Lung microvascular endothelial cell (primary cell): ENCODE data around the gene ITGB3BP. TPM values are rescaled to one million over a fixed set of nuclear protein-coding genes. Genes with fewer than 3 reads are reported as not detected.
"Not testable (repeated sequence)": the region's sequence is repeated elsewhere in the genome, so short reads cannot be mapped to it uniquely, and the experiment has no call there.

ENCODE experiments used
- DNase-seq, 2 donors: peaks; one replicate each; pipeline versions ENCODE4 v3.0.0 to v3.0.0-alpha.2; 2010; ENCODE audit warnings: low read depth in 2 of 2
- total RNA-seq: library from RNA; depleted of rRNA; stranded (reverse); fragments of >200 nt; gene quantifications from 2 replicates; pipeline ENCODE4 v1.2.1, GENCODE V29; 2014

The ITGB3BP gene
- total RNA-seq = 4.6 and 15.7 TPM in 2 replicates

- peak; percentile 92 to 94 for DNase-seq
Observed at GRCh38 chr1:63522891-63523728, at the start of gene ITGB3BP, which contains the start of gene EFCAB7. ITGB3BP (minus strand) TSS chr1:63523225; CDS start chr1:63523133, 92 bp downstream. EFCAB7 (plus strand) TSS chr1:63523525; CDS start chr1:63525573, 2,048 bp downstream.

GRCh38 chr1:63572686-63573085 lies 49.7 kb upstream of the ITGB3BP start:
- DNase-seq = not testable (repeated sequence)

- no peak for DNase-seq
Observed at GRCh38 chr1:63569640-63570316, 46.8 kb upstream of the ITGB3BP start.

- DNase-seq = no peak
Observed at GRCh38 chr1:63569068-63569467, 46.0 kb upstream of the ITGB3BP start.

- no peak for DNase-seq
Observed at GRCh38 chr1:63563745-63564144, 40.7 kb upstream of the ITGB3BP start.

- DNase-seq = no peak
Observed at GRCh38 chr1:63559357-63559756, 36.3 kb upstream of the ITGB3BP start.

GRCh38 chr1:63557365-63557987 lies 34.5 kb upstream of the ITGB3BP start:
- DNase-seq = peak; percentile 39 to 40

- DNase-seq = no peak
Observed at GRCh38 chr1:63555480-63555879, 32.5 kb upstream of the ITGB3BP start.

GRCh38 chr1:63548877-63549276 lies 25.9 kb upstream of the ITGB3BP start:
- no peak for DNase-seq

GRCh38 chr1:63548303-63548702 lies 25.3 kb upstream of the ITGB3BP start:
- no peak for DNase-seq

- DNase-seq = no peak
Observed at GRCh38 chr1:63547621-63548294, 24.7 kb upstream of the ITGB3BP start.

- no peak for DNase-seq
Observed at GRCh38 chr1:63545780-63546179, 22.8 kb upstream of the ITGB3BP start.

- DNase-seq = peak; percentile 35 to 40
Observed at GRCh38 chr1:63537940-63538339, 14.9 kb upstream of the ITGB3BP start.

- DNase-seq = no peak
Observed at GRCh38 chr1:63537006-63537405, 14.0 kb upstream of the ITGB3BP start.

- no peak for DNase-seq
Observed at GRCh38 chr1:63534406-63534805, 11.4 kb upstream of the ITGB3BP start.

- DNase-seq = no peak
Observed at GRCh38 chr1:63533931-63534330, 10.9 kb upstream of the ITGB3BP start.

- DNase-seq = no peak
Observed at GRCh38 chr1:63532727-63533126, 9.7 kb upstream of the ITGB3BP start.

- DNase-seq = no peak
Observed at GRCh38 chr1:63524201-63524600, 1.2 kb upstream of the ITGB3BP start.

- peak in 1 of 2 donors; percentile 25 for DNase-seq
Observed at GRCh38 chr1:63523738-63524137, 713 bp upstream of the ITGB3BP start.

GRCh38 chr1:63516629-63517028 lies 6.4 kb downstream of the ITGB3BP start:
- no peak for DNase-seq

GRCh38 chr1:63512584-63512983 lies 10.4 kb downstream of the ITGB3BP start:
- no peak for DNase-seq

- DNase-seq = no peak
Observed at GRCh38 chr1:63509718-63510117, 13.3 kb downstream of the ITGB3BP start.
